PC-9 (cell line): ENCODE measurements around the gene ZNF331. TPM values are rescaled to one million over a fixed set of nuclear protein-coding genes. Genes with fewer than 3 reads are reported as not detected.

Experiments
- BruUV-seq: library from RNA; stranded (reverse); fragments of 400-500 nt; replicated peaks from 2 replicates; lab custom pipeline; 2021; lab: Mats Ljungman, UMichigan
- CTCF ChIA-PET: fragments of 300-600 bp; sonication (Branson Sonifier 250); formaldehyde crosslinking; loops from one replicate; lab custom pipeline; 2022; ENCODE audit warnings: antibody characterized with exemption; lab: Charles Lee
- POLR2A ChIA-PET: fragments of 300-600 bp; sonication (Branson Sonifier 250); formaldehyde crosslinking; loops from one replicate; lab custom pipeline; 2022; ENCODE audit warnings: antibody characterized with exemption; ENCODE audit not compliant: unreplicated experiment; lab: Charles Lee
- DNase-seq, 2 experiments: peaks; one replicate each; pipeline versions ENCODE4 v3.0.0 to v3.0.0-alpha.2; 2015 to 2022; ENCODE audit warnings: mixed read lengths in 1 of 2
- H2AFZ ChIP-seq: fragments of 200-600 bp; sonication (generic); 2 replicates; pipeline ENCODE4 v1.8.1; 2017; ENCODE audit warnings: antibody characterized with exemption
- H3F3A ChIP-seq: fragments of 200-600 bp; sonication (generic); 2 replicates; pipeline ENCODE4 v1.8.1; 2017; ENCODE audit warnings: antibody characterized with exemption, mild to moderate bottlenecking, low read depth; ENCODE audit not compliant: insufficient read depth
- H3K27ac ChIP-seq: fragments of 200-600 bp; sonication (generic); 2 replicates; pipeline ENCODE4 v1.6.1; 2016; ENCODE audit warnings: mixed run types
- H3K27me3 ChIP-seq: fragments of 200-600 bp; sonication (generic); 2 replicates; pipeline ENCODE4 v1.6.1; 2016; ENCODE audit warnings: low read depth, mixed run types; ENCODE audit not compliant: insufficient read depth
- H3K36me3 ChIP-seq: fragments of 200-600 bp; sonication (generic); 2 replicates; pipeline ENCODE4 v1.6.1; 2016; ENCODE audit warnings: low read depth, mixed run types
- H3K4me1 ChIP-seq: fragments of 200-600 bp; sonication (generic); replicated peaks from 2 replicates; pipeline ENCODE4 v1.6.1; 2016; ENCODE audit warnings: mixed run types; ENCODE audit not compliant: insufficient read depth
- H3K4me2 ChIP-seq: fragments of 200-600 bp; sonication (generic); 2 replicates; pipeline ENCODE4 v1.6.1; 2017; ENCODE audit warnings: mixed run types
- H3K4me3 ChIP-seq: fragments of 200-600 bp; sonication (generic); 2 replicates; pipeline ENCODE4 v1.6.1; 2016; ENCODE audit warnings: mixed run types
- H3K79me2 ChIP-seq: fragments of 200-600 bp; sonication (generic); 2 replicates; pipeline ENCODE4 v1.6.1; 2017; ENCODE audit warnings: low read depth, mixed run types
- H3K9me2 ChIP-seq: fragments of 200-600 bp; sonication (generic); 2 replicates; pipeline ENCODE4 v1.8.1; 2017; ENCODE audit warnings: mild to moderate bottlenecking; ENCODE audit not compliant: insufficient read depth
- H3K9me3 ChIP-seq: fragments of 200-600 bp; sonication (generic); 2 replicates; pipeline ENCODE4 v1.8.1; 2016; ENCODE audit warnings: low read depth; ENCODE audit not compliant: insufficient read depth
- H4K20me1 ChIP-seq: fragments of 200-600 bp; sonication (generic); 2 replicates; pipeline ENCODE4 v1.8.1; 2017; ENCODE audit not compliant: insufficient read depth
- EZH2 ChIP-seq: fragments of 200-600 bp; sonication (generic); IDR thresholded peaks from 2 replicates; pipeline ENCODE4 v1.8.0; 2017; ENCODE audit warnings: antibody characterized with exemption, low read depth
- intact Hi-C: fragments of 100-400 bp; cut with micrococcal nuclease; formaldehyde crosslinking; loops from one replicate; pipeline ENCODE4 v1.10.0; 2022; ENCODE audit not compliant: unreplicated experiment
- total RNA-seq: library from RNA; stranded (reverse); gene quantifications from 2 replicates; pipeline ENCODE4 v1.2.3, GENCODE V29; 2021
- TF ChIP-seq, protein P1 (sequence below): fragments of 200-600 bp; sonication (generic); conservative IDR thresholded peaks from 2 replicates; pipeline ENCODE4 v1.6.1; 2017; ENCODE audit warnings: mixed run types, antibody characterized with exemption, mild to moderate bottlenecking, moderate library complexity

Gene ZNF331
- total RNA-seq, 1 experiment from 2014 or later = 39.2 TPM

DNA sequence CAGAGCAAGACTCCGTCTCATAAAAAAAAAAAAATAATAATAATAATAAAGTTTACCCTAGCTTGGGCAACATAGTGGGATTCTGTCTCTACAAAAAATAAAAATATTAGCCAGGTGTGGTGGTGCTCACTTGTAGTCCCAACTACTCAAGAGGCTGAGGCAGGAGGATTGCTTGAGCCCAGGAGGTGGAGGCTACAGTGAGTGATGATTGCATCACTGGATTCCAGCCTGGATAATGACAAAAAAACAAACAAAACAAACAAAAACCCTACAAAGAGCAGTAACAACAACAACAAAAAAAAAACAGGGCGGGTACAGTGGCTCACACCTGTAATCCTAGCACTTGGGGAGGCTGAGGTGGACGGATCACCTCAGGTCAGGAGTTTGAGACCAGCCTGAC, 45.2 kb downstream of the ZNF331 start:
- TF ChIP-seq, protein P1, sequence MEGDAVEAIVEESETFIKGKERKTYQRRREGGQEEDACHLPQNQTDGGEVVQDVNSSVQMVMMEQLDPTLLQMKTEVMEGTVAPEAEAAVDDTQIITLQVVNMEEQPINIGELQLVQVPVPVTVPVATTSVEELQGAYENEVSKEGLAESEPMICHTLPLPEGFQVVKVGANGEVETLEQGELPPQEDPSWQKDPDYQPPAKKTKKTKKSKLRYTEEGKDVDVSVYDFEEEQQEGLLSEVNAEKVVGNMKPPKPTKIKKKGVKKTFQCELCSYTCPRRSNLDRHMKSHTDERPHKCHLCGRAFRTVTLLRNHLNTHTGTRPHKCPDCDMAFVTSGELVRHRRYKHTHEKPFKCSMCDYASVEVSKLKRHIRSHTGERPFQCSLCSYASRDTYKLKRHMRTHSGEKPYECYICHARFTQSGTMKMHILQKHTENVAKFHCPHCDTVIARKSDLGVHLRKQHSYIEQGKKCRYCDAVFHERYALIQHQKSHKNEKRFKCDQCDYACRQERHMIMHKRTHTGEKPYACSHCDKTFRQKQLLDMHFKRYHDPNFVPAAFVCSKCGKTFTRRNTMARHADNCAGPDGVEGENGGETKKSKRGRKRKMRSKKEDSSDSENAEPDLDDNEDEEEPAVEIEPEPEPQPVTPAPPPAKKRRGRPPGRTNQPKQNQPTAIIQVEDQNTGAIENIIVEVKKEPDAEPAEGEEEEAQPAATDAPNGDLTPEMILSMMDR = no peak
- TF ChIP-seq EZH2 = no peak
- intact Hi-C loops = no loop called here
- Histone ChIP-seq H3K4me1 (no peaks in the 10 kb centered on the region), H3K27me3 (no peaks in the 10 kb centered on the region), H4K20me1 (no peaks in the 10 kb centered on the region), H3K79me2 (no peaks in the 10 kb centered on the region), H3K4me3 (no peak overlapping the region), H3K9me3 (peaks cover 25% of the 10 kb centered on the region; the same call in 1 of the 2 replicates), H3K9me2 (no peaks in the 10 kb centered on the region), H3K36me3 (peaks cover 12% of the 10 kb centered on the region; the same call in 1 of the 2 replicates), H3F3A (no peaks in the 10 kb centered on the region), H3K27ac (no peak overlapping the region), H2AFZ (no peak overlapping the region), H3K4me2 (no peak overlapping the region)
- CTCF ChIA-PET = no interaction called here
- BruUV-seq = no TSS peak
- POLR2A ChIA-PET = no interaction called here
- no peak for DNase-seq

DNA sequence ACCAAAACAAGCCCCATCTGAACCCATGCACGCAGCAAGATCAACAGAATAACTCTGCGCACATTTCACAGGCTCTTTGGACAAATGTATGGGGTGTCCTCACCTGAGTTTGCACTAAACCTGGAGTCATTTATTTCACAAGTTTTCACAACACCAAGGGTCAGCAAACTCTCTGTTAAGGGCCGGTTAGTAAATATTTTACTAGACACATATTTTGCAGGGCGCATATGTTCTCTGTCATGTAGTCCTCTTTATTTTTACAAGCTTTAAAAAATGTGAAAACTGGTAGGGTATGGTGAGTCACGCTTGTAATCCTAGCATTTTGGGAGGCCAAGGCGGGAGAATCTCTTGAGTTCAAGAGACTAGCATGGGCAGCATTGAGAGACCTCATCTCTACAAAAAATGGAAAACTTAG, 48.3 kb downstream of the ZNF331 start:
- Histone ChIP-seq H3K9me3 (no peaks in the 10 kb centered on the region), H3K9me2 (no peaks in the 10 kb centered on the region), H3K4me3 (no peak overlapping the region), H3K4me2 (no peak overlapping the region), H3K27ac (no peak overlapping the region), H3K27me3 (no peaks in the 10 kb centered on the region), H3K36me3 (no peaks in the 10 kb centered on the region), H3K4me1 (no peaks in the 10 kb centered on the region), H4K20me1 (no peaks in the 10 kb centered on the region), H2AFZ (no peak overlapping the region), H3K79me2 (no peaks in the 10 kb centered on the region), H3F3A (no peaks in the 10 kb centered on the region)
- TF ChIP-seq, protein P1 = no peak
- no peak for TF ChIP-seq EZH2
- intact Hi-C loops = no loop called here
- BruUV-seq = no TSS peak
- DNase-seq = no peak
- ChIA-PET POLR2A (no interaction called here), CTCF (interaction anchor here (0.7 kb wide), 1 partner anchor 201 kb away, joined by 4 read pairs; no protein-coding TSS in a partner anchor)

DNA sequence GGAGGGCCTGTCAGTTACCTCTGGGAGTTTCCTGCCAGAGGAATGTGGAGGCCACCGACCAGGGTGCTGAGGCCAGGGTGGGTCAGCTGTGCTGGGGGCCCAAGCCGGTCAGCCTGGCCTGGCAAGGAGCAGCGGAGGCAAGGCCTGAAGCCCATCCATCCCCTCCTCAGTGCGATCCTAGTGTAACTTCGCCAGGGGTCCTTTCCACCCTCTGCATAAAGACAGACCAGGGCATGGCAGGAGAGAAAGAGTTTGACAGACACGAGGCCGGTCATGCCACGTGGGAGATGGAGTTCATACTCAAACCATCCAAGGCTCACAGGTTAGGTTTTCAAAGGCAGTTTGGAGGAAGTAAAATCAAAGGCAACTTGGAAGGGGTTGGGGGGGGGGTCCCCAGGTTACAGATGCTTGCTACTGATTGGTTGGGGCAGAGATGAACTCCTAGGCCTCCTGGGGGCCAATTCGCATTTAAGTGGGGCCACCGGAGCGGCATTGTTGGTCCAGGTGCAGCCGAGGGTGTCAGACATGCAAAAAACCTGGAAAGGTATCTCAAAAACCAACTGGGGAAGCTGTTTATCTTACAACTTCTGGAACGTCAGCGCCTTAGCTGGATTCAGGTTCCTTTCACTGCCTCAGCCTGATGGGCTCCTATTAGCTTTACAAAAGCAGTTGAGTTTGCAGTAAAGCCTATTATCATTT, 57.0 kb downstream of the ZNF331 start:
- H3K27ac ChIP-seq = no peak overlapping the region
- H3K36me3 ChIP-seq = no peaks in the 10 kb centered on the region
- ChIA-PET POLR2A (no interaction called here), CTCF (interaction anchor here (0.5 kb wide), 1 partner anchor 31 kb away, joined by 3 read pairs; no protein-coding TSS in a partner anchor)
- H3K4me2 ChIP-seq = no peak overlapping the region
- no peaks in the 10 kb centered on the region for H4K20me1 ChIP-seq
- H3K4me1 ChIP-seq = peaks cover 15% of the 10 kb centered on the region
- H2AFZ ChIP-seq = no peak overlapping the region
- no peak overlapping the region for H3K4me3 ChIP-seq
- H3F3A ChIP-seq = peaks cover 18% of the 10 kb centered on the region; the same call in 1 of the 2 replicates
- H3K9me2 ChIP-seq = no peaks in the 10 kb centered on the region
- TF ChIP-seq, protein P1 = no peak
- no peak for TF ChIP-seq EZH2
- no peaks in the 10 kb centered on the region for H3K27me3 ChIP-seq
- H3K9me3 ChIP-seq = no peaks in the 10 kb centered on the region
- H3K79me2 ChIP-seq = no peaks in the 10 kb centered on the region
- intact Hi-C loops = loop anchor here (5.0 kb wide), 1 partner anchor 152 kb away; no protein-coding TSS in a partner anchor
- DNase-seq = no peak
- BruUV-seq = no TSS peak
